PC-9 (cell line): Measurements from ENCODE around the gene USP17L26.
"Not testable (repeated sequence)": the region's sequence is repeated elsewhere in the genome, so short reads cannot be mapped to it uniquely, and the experiment has no call there.

Source experiments
- CTCF ChIP-seq: fragments of 200-600 bp; sonication (generic); conservative IDR thresholded peaks from 2 replicates; pipeline ENCODE4 v1.6.1; 2017; ENCODE audit warnings: mixed run types, antibody characterized with exemption, mild to moderate bottlenecking, moderate library complexity
- EZH2 ChIP-seq: fragments of 200-600 bp; sonication (generic); IDR thresholded peaks from 2 replicates; pipeline ENCODE4 v1.8.0; 2017; ENCODE audit warnings: antibody characterized with exemption, low read depth

GRCh38 chr4:9379881-9380280, 45.4 kb downstream of the USP17L26 start:
- not testable (repeated sequence) for TF ChIP-seq CTCF, EZH2
